CD14-positive monocyte (primary cell): ENCODE results near the gene IFNA17. TPM values are rescaled to one million over a fixed set of nuclear protein-coding genes. Genes with fewer than 3 reads are reported as not detected.
"Not testable (repeated sequence)": the region's sequence is repeated elsewhere in the genome, so short reads cannot be mapped to it uniquely, and the experiment has no call there.

Experiments
- DNase-seq, 3 donors: peaks; one replicate each; pipeline ENCODE4 v3.0.0-alpha.2; 2011 to 2022
- H2AFZ ChIP-seq: 2 replicates; pipeline ENCODE4 v1.6.0; 2012; ENCODE audit warnings: mild to moderate bottlenecking, low read depth, low read length, inconsistent platforms; ENCODE audit not compliant: insufficient read depth, poor library complexity, severe bottlenecking
- H3K27ac ChIP-seq, 2 donors: 1 replicate in 1 of 2; 2 replicates in 1 of 2; pipeline ENCODE4 v1.5.1; 2012 to 2013; ENCODE audit warnings: low read length in 2 of 2, control low read depth in 1 of 2, inconsistent platforms in 1 of 2, low read depth in 1 of 2, mild to moderate bottlenecking in 1 of 2
- H3K27me3 ChIP-seq, 2 donors: one replicate each; pipeline versions ENCODE4 v1.6.0 to v1.6.1; 2011 to 2013; ENCODE audit warnings: low read length in 2 of 2; ENCODE audit not compliant: control insufficient read depth in 2 of 2, insufficient read depth in 2 of 2
- H3K36me3 ChIP-seq, 2 donors: replicated peaks in 1 of 2; 1 replicate in 1 of 2; 2 replicates in 1 of 2; pipeline versions ENCODE4 v1.5.1 to v1.6.1; 2012 to 2013; ENCODE audit warnings: low read length in 2 of 2, control low read depth in 1 of 2, inconsistent platforms in 1 of 2, mild to moderate bottlenecking in 1 of 2; ENCODE audit not compliant: insufficient read depth in 2 of 2, control insufficient read depth in 1 of 2
- H3K4me1 ChIP-seq, 2 donors: 1 replicate in 1 of 2; 2 replicates in 1 of 2; pipeline versions ENCODE4 v1.5.1 to v1.6.1; 2012 to 2013; ENCODE audit warnings: low read length in 2 of 2, control low read depth in 1 of 2, inconsistent platforms in 1 of 2, mild to moderate bottlenecking in 1 of 2, moderate library complexity in 1 of 2; ENCODE audit not compliant: insufficient read depth in 2 of 2, control insufficient read depth in 1 of 2
- H3K4me2 ChIP-seq: replicated peaks from 2 replicates; pipeline ENCODE3; 2012; ENCODE audit warnings: low read length, moderate library complexity, mild to moderate bottlenecking; ENCODE audit not compliant: poor library complexity, severe bottlenecking; ENCODE audit errors: extremely low read depth
- H3K4me3 ChIP-seq, 3 experiments: fragments of 200-600 bp in 1 of 3; sonication (generic) in 1 of 3; replicated peaks in 1 of 3; 1 replicate in 2 of 3; 2 replicates in 1 of 3; pipeline ENCODE4 v1.5.1; 2011 to 2013; ENCODE audit warnings: low read length in 3 of 3, mild to moderate bottlenecking in 3 of 3, control low read depth in 2 of 3, low read depth in 2 of 3, inconsistent platforms in 1 of 3, moderate library complexity in 1 of 3
- H3K79me2 ChIP-seq: 2 replicates; pipeline ENCODE4 v1.6.0; 2012; ENCODE audit warnings: mild to moderate bottlenecking, control low read depth, inconsistent platforms, low read length, moderate library complexity; ENCODE audit not compliant: insufficient read depth
- H3K9ac ChIP-seq: 2 replicates; pipeline ENCODE4 v1.6.0; 2017; ENCODE audit warnings: low read length, mild to moderate bottlenecking; ENCODE audit not compliant: insufficient read depth, poor library complexity, severe bottlenecking
- H3K9me3 ChIP-seq, 2 donors: replicated peaks in 1 of 2; 1 replicate in 1 of 2; 2 replicates in 1 of 2; pipeline versions ENCODE4 v1.5.1 to v1.6.1; 2012 to 2013; ENCODE audit warnings: low read length in 2 of 2, control low read depth in 1 of 2; ENCODE audit not compliant: control insufficient read depth in 1 of 2, insufficient read depth in 1 of 2
- H4K20me1 ChIP-seq: 2 replicates; pipeline ENCODE4 v1.6.0; 2012; ENCODE audit warnings: mild to moderate bottlenecking, low read length, control low read depth, moderate library complexity; ENCODE audit not compliant: insufficient read depth
- H3K27ac Mint-ChIP-seq, 7 donors: one replicate each; pipeline ENCODE4 v1.8.0; 2020; ENCODE audit warnings: mild to moderate bottlenecking in 7 of 7, mixed read lengths in 7 of 7, moderate library complexity in 6 of 7, inconsistent platforms in 2 of 7
- H3K27me3 Mint-ChIP-seq, 3 donors: one replicate each; pipeline ENCODE4 v1.8.0; 2021 to 2022; ENCODE audit warnings: low read depth in 3 of 3, mild to moderate bottlenecking in 3 of 3, mixed read lengths in 3 of 3, moderate library complexity in 3 of 3, inconsistent platforms in 1 of 3
- H3K36me3 Mint-ChIP-seq, 2 donors: one replicate each; pipeline ENCODE4 v1.8.0; 2020; ENCODE audit warnings: mixed read lengths in 2 of 2, inconsistent platforms in 1 of 2, mild to moderate bottlenecking in 1 of 2
- H3K4me1 Mint-ChIP-seq: one replicate; pipeline ENCODE4 v1.8.0; 2020; ENCODE audit warnings: mild to moderate bottlenecking, mixed read lengths
- H3K4me3 Mint-ChIP-seq, 2 donors: one replicate each; pipeline ENCODE4 v1.8.0; 2020; ENCODE audit warnings: mild to moderate bottlenecking in 2 of 2, mixed read lengths in 2 of 2, moderate library complexity in 1 of 2
- H3K9me3 Mint-ChIP-seq, 7 donors: one replicate each; pipeline ENCODE4 v1.8.0; 2020 to 2022; ENCODE audit warnings: mixed read lengths in 7 of 7, mild to moderate bottlenecking in 6 of 7, moderate library complexity in 6 of 7, inconsistent platforms in 2 of 7
- WGBS: methylation state at CpG from one replicate; pipeline ENCODE4 v1.1.5; 2013; ENCODE audit warnings: missing lambda C conversion rate; ENCODE audit not compliant: insufficient coverage; 5-methylcytosine and 5-hydroxymethylcytosine counted together
- intact Hi-C, 2 donors: fragments of 100-400 bp; cut with micrococcal nuclease; formaldehyde crosslinking; loops; one replicate each; pipeline versions ENCODE4 v1.15.0 to v1.15.1; 2023
- polyA plus RNA-seq, 3 donors: library from polyadenylated mRNA; depleted of rRNA in 1 of 3; unstranded in 2 of 3; stranded (reverse) in 1 of 3; fragments of 300-500 nt in 2 of 3; fragments of >200 nt in 1 of 3; fragmentation: Illumina TruSeq in 2 of 3; gene quantifications; 1 replicate in 2 of 3; 2 replicates in 1 of 3; pipeline ENCODE4 v1.2.3, GENCODE V29; 2012 to 2021
- TF ChIP-seq, protein P1 (sequence below): fragments of 200-600 bp; IDR thresholded peaks from one replicate; pipeline ENCODE4 v1.8.0; 2022; ENCODE audit warnings: antibody characterized with exemption, mild to moderate bottlenecking

Gene IFNA17
- polyA plus RNA-seq, 3 donors: not detected

DNA sequence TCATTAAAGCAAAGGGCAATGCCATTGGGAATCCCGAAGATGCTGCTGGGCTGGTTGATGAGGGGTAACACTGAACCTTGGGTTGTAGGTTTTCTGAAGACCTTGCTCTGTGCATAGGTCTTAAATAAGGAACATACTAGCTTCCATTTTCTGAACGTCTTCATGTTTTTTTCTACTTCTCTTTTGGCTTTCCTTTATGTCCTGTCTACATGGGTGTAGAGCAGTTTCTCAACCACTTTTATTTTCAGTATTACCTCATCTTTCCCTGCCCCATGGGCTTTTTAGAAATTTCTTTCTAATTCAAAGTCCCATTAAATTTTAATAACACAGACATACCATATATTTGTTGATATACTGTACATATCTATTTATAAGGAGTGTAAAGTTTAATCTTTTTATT, 11.9 kb upstream of the IFNA17 start, which contains the start of gene IFNA14:
Gene IFNA14 (minus strand): TSS at position 95 of the 400 bp plus-strand sequence. CDS start 70 bp downstream, at position 25.
- H2AFZ ChIP-seq: peak within 1 kb of the TSS; percentile 63
- H3K27me3 ChIP-seq: peaks cover 18 to 43% of the 10 kb centered on the region in 2 donors
- intact Hi-C loops: no loop called here
- no peaks in the 10 kb centered on the region for H3K36me3 ChIP-seq
- no peaks in the 10 kb centered on the region for H4K20me1 ChIP-seq
- H3K4me1 ChIP-seq: peaks cover 20 to 24% of the 10 kb centered on the region in 2 donors
- H3K4me2 ChIP-seq: peak within 1 kb of the TSS; percentile 30
- peaks cover 22 to 36% (median 28%) of the 10 kb centered on the region in 3 donors for H3K27me3 Mint-ChIP-seq
- H3K79me2 ChIP-seq: no peaks in the 10 kb centered on the region
- H3K27ac Mint-ChIP-seq: peak within 1 kb of the TSS in 1 of 7 donors; percentile 23
- H3K9me3 Mint-ChIP-seq: no peaks in the 10 kb centered on the region
- H3K4me3 ChIP-seq: peak within 1 kb of the TSS in 1 of 3 experiments; percentile 40
- peak within 1 kb of the TSS in 1 of 2 donors; percentile 53 for H3K4me3 Mint-ChIP-seq
- no CpG with 5 or more reads among the region's 2 CpGs for WGBS
- no peak within 1 kb of the TSS for H3K27ac ChIP-seq
- TF ChIP-seq, protein P1, sequence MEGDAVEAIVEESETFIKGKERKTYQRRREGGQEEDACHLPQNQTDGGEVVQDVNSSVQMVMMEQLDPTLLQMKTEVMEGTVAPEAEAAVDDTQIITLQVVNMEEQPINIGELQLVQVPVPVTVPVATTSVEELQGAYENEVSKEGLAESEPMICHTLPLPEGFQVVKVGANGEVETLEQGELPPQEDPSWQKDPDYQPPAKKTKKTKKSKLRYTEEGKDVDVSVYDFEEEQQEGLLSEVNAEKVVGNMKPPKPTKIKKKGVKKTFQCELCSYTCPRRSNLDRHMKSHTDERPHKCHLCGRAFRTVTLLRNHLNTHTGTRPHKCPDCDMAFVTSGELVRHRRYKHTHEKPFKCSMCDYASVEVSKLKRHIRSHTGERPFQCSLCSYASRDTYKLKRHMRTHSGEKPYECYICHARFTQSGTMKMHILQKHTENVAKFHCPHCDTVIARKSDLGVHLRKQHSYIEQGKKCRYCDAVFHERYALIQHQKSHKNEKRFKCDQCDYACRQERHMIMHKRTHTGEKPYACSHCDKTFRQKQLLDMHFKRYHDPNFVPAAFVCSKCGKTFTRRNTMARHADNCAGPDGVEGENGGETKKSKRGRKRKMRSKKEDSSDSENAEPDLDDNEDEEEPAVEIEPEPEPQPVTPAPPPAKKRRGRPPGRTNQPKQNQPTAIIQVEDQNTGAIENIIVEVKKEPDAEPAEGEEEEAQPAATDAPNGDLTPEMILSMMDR: no peak
- no peaks in the 10 kb centered on the region for H3K36me3 Mint-ChIP-seq
- H3K9me3 ChIP-seq: no peaks in the 10 kb centered on the region
- peaks cover 23% of the 10 kb centered on the region for H3K4me1 Mint-ChIP-seq
- DNase-seq: peak; percentile 15 to 50 (median 30)
- H3K9ac ChIP-seq: no peak within 1 kb of the TSS

DNA sequence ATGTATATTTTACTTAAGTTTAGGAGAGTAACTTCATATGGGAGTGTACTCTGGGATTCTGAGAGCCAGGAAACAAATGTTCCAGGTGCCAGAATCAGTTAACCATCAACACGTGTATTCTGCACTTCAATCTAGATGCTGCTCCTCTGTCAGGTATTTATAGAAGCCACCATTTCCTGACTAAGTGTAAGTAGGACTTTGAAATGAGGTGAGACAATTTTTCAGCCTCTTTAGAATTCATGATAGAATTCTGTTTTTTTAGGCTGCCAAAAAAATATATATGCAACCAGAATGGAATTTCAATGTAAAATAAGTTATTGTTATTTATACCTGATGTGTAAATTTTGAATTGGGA, 8.3 kb upstream of the IFNA17 start:
- H3K9me3 ChIP-seq, H3K4me3 ChIP-seq, H3K9me3 Mint-ChIP-seq, H3K79me2 ChIP-seq, DNase-seq, H3K27ac Mint-ChIP-seq, H2AFZ ChIP-seq, H3K27ac ChIP-seq, H3K4me3 Mint-ChIP-seq, H3K9ac ChIP-seq, intact Hi-C loops, H4K20me1 ChIP-seq, H3K36me3 Mint-ChIP-seq, H3K36me3 ChIP-seq, H3K4me2 ChIP-seq: not testable (repeated sequence)
- Mint-ChIP-seq H3K4me1 (peaks cover 18% of the 10 kb centered on the region), H3K27me3 (peaks cover 11 to 22% (median 18%) of the 10 kb centered on the region in 3 donors)
- no CpG with 5 or more reads among the region's 1 CpG for WGBS
- H3K4me1 ChIP-seq: peaks cover 16 to 19% of the 10 kb centered on the region in 2 donors
- peaks cover 6 to 16% of the 10 kb centered on the region in 2 donors for H3K27me3 ChIP-seq
